HEK293 (cell line): ENCODE measurements around the gene MRPL9.
"Not testable (repeated sequence)": the region's sequence is repeated elsewhere in the genome, so short reads cannot be mapped to it uniquely, and the experiment has no call there.

Experiments used
- CTCF ChIA-PET: fragments of 350-600 bp; formaldehyde crosslinking; extraction: SDS; loops from one replicate; lab custom pipeline; 2021; ENCODE audit warnings: antibody characterized with exemption; lab: Yijun Ruan, JAX
- POLR2A ChIA-PET: fragments of 300-600 bp; formaldehyde crosslinking; extraction: SDS; loops from one replicate; lab custom pipeline; 2020; ENCODE audit warnings: antibody characterized with exemption, inconsistent platforms; lab: Yijun Ruan, JAX
- H3K27ac ChIP-seq: fragments of 200-500 bp; sonication (Bioruptor generic); 2 replicates; pipeline ENCODE4 v1.5.1; 2014; ENCODE audit warnings: low read depth, low read length, control low read depth, inconsistent platforms; ENCODE audit errors: extremely low read depth
- H3K36me3 ChIP-seq, 2 experiments: fragments of 200-500 bp in 1 of 2; sonication (Bioruptor generic) in 1 of 2; 1 replicate in 1 of 2; 2 replicates in 1 of 2; pipeline ENCODE4 v1.5.1; 2014 to 2017; ENCODE audit warnings: inconsistent platforms in 2 of 2, low read length in 2 of 2; ENCODE audit not compliant: control insufficient read depth in 2 of 2, insufficient read depth in 1 of 2
- H3K4me1 ChIP-seq: fragments of 200-500 bp; sonication (Bioruptor generic); 2 replicates; pipeline ENCODE4 v1.5.1; 2014; ENCODE audit warnings: mild to moderate bottlenecking, low read length, inconsistent platforms; ENCODE audit not compliant: control insufficient read depth, insufficient read depth
- H3K4me3 ChIP-seq: 2 replicates; pipeline ENCODE4 v1.5.1; 2011; ENCODE audit warnings: low read depth, mild to moderate bottlenecking, control low read depth, low read length, moderate library complexity
- H3K9me3 ChIP-seq: fragments of 200-500 bp; sonication (Bioruptor generic); 2 replicates; pipeline ENCODE4 v1.5.1; 2014; ENCODE audit warnings: low read depth, low read length, inconsistent platforms; ENCODE audit not compliant: control insufficient read depth, insufficient read depth
- KLF1 ChIP-seq: fragments of 450-650 bp; formaldehyde crosslinking; IDR thresholded peaks from 2 replicates; pipeline ENCODE4 v1.5.1; 2016; ENCODE audit warnings: missing biosample characterization, missing genetic modification characterization
- PRDM1 ChIP-seq: fragments of 450-650 bp; formaldehyde crosslinking; IDR thresholded peaks from 2 replicates; pipeline ENCODE4; 2016; ENCODE audit warnings: missing biosample characterization, missing genetic modification characterization
- WT1 ChIP-seq: fragments of 450-650 bp; formaldehyde crosslinking; IDR thresholded peaks from 2 replicates; pipeline ENCODE4 v1.5.1; 2016; ENCODE audit warnings: missing biosample characterization, missing genetic modification characterization
- ZBTB26 ChIP-seq: fragments of 450-650 bp; formaldehyde crosslinking; optimal IDR thresholded peaks from 2 replicates; pipeline ENCODE3; 2016; ENCODE audit warnings: missing biosample characterization, mild to moderate bottlenecking, missing genetic modification characterization
- ZEB2 ChIP-seq: fragments of 450-650 bp; formaldehyde crosslinking; IDR thresholded peaks from 2 replicates; pipeline ENCODE4 v1.5.1; 2016; ENCODE audit warnings: missing biosample characterization, missing genetic modification characterization
- ZFHX2 ChIP-seq: fragments of 450-650 bp; formaldehyde crosslinking; conservative IDR thresholded peaks from 2 replicates; pipeline ENCODE4 v1.5.1; 2016; ENCODE audit warnings: missing biosample characterization, missing genetic modification characterization
- ZFP3 ChIP-seq: fragments of 450-650 bp; formaldehyde crosslinking; IDR thresholded peaks from 2 replicates; pipeline ENCODE4 v1.5.1; 2016; ENCODE audit warnings: low read depth, missing biosample characterization, missing genetic modification characterization
- ZFP41 ChIP-seq: fragments of 450-650 bp; formaldehyde crosslinking; IDR thresholded peaks from 2 replicates; pipeline ENCODE4 v1.5.1; 2016; ENCODE audit warnings: missing biosample characterization, missing genetic modification characterization, borderline replicate concordance
- ZNF112 ChIP-seq: fragments of 450-650 bp; formaldehyde crosslinking; IDR thresholded peaks from 2 replicates; pipeline ENCODE4 v1.5.0; 2017; ENCODE audit warnings: missing biosample characterization, missing genetic modification characterization
- ZNF132 ChIP-seq: fragments of 450-650 bp; formaldehyde crosslinking; IDR thresholded peaks from 2 replicates; pipeline ENCODE4 v1.5.1; 2017; ENCODE audit warnings: missing biosample characterization, missing genetic modification characterization, borderline replicate concordance
- ZNF302 ChIP-seq: fragments of 450-650 bp; formaldehyde crosslinking; IDR thresholded peaks from 2 replicates; pipeline ENCODE4 v1.5.1; 2016; ENCODE audit warnings: missing biosample characterization, missing genetic modification characterization, low read depth
- ZNF501 ChIP-seq: fragments of 450-650 bp; formaldehyde crosslinking; IDR thresholded peaks from 2 replicates; pipeline ENCODE4 v1.5.1; 2016; ENCODE audit warnings: missing biosample characterization, missing genetic modification characterization
- ZNF549 ChIP-seq: fragments of 450-650 bp; IDR thresholded peaks from 2 replicates; pipeline ENCODE4 v1.5.1; 2018; ENCODE audit warnings: missing biosample characterization, missing genetic modification characterization, mild to moderate bottlenecking, inconsistent platforms, moderate library complexity
- ZNF555 ChIP-seq: fragments of 450-650 bp; formaldehyde crosslinking; conservative IDR thresholded peaks from 2 replicates; pipeline ENCODE4 v1.5.1; 2017; ENCODE audit warnings: missing biosample characterization, mild to moderate bottlenecking, missing genetic modification characterization, inconsistent platforms
- ZNF571 ChIP-seq: fragments of 450-650 bp; formaldehyde crosslinking; IDR thresholded peaks from 2 replicates; pipeline ENCODE4 v1.5.0; 2017; ENCODE audit warnings: missing biosample characterization, missing genetic modification characterization
- ZNF585B ChIP-seq: fragments of 450-650 bp; formaldehyde crosslinking; IDR thresholded peaks from 2 replicates; pipeline ENCODE4 v1.5.1; 2016; ENCODE audit warnings: missing biosample characterization, missing genetic modification characterization
- ZNF747 ChIP-seq: fragments of 450-650 bp; formaldehyde crosslinking; IDR thresholded peaks from 2 replicates; pipeline ENCODE4 v1.5.1; 2016; ENCODE audit warnings: missing biosample characterization, missing genetic modification characterization
- ZNF830 ChIP-seq: fragments of 450-650 bp; IDR thresholded peaks from 2 replicates; pipeline ENCODE4 v1.5.0; 2018; ENCODE audit warnings: missing biosample characterization, missing genetic modification characterization, low read depth, mild to moderate bottlenecking, moderate library complexity
- TF ChIP-seq, protein P1 (sequence below): fragments of 450-650 bp; formaldehyde crosslinking; conservative IDR thresholded peaks from 2 replicates; pipeline ENCODE4 v1.5.1; 2016; ENCODE audit warnings: low read depth, missing biosample characterization, missing genetic modification characterization
- TF ChIP-seq, protein P2 (sequence below): fragments of 450-650 bp; formaldehyde crosslinking; IDR thresholded peaks from 2 replicates; pipeline ENCODE4 v1.5.1; 2016; ENCODE audit warnings: missing biosample characterization, missing genetic modification characterization
- TF ChIP-seq, protein P3 (sequence below): fragments of 450-650 bp; formaldehyde crosslinking; IDR thresholded peaks from 2 replicates; pipeline ENCODE4 v1.5.1; 2016; ENCODE audit warnings: missing biosample characterization, missing genetic modification characterization
- TF ChIP-seq, protein P4 (sequence below): fragments of 450-650 bp; formaldehyde crosslinking; IDR thresholded peaks from 2 replicates; pipeline ENCODE4 v1.5.1; 2017; ENCODE audit warnings: missing biosample characterization, missing genetic modification characterization

Gene MRPL9

GRCh38 chr1:151783796-151784195 lies 20.5 kb upstream of the MRPL9 start (continued):
- TF ChIP-seq, protein P1, sequence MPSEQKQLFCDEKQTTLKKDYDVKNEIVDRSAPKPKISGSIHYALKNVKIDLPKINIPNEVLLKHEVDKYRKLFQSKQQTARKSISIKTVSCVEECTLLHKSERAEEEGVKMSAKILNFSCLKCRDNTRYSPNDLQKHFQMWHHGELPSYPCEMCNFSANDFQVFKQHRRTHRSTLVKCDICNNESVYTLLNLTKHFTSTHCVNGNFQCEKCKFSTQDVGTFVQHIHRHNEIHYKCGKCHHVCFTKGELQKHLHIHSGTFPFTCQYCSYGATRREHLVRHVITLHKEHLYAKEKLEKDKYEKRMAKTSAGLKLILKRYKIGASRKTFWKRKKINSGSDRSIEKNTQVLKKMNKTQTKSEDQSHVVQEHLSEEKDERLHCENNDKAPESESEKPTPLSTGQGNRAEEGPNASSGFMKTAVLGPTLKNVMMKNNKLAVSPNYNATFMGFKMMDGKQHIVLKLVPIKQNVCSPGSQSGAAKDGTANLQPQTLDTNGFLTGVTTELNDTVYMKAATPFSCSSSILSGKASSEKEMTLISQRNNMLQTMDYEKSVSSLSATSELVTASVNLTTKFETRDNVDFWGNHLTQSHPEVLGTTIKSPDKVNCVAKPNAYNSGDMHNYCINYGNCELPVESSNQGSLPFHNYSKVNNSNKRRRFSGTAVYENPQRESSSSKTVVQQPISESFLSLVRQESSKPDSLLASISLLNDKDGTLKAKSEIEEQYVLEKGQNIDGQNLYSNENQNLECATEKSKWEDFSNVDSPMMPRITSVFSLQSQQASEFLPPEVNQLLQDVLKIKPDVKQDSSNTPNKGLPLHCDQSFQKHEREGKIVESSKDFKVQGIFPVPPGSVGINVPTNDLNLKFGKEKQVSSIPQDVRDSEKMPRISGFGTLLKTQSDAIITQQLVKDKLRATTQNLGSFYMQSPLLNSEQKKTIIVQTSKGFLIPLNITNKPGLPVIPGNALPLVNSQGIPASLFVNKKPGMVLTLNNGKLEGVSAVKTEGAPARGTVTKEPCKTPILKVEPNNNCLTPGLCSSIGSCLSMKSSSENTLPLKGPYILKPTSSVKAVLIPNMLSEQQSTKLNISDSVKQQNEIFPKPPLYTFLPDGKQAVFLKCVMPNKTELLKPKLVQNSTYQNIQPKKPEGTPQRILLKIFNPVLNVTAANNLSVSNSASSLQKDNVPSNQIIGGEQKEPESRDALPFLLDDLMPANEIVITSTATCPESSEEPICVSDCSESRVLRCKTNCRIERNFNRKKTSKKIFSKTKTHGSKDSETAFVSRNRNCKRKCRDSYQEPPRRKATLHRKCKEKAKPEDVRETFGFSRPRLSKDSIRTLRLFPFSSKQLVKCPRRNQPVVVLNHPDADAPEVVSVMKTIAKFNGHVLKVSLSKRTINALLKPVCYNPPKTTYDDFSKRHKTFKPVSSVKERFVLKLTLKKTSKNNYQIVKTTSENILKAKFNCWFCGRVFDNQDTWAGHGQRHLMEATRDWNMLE (tag by site-specific recombination): no peak
- TF ChIP-seq ZBTB26: no peak
- no peak for TF ChIP-seq ZNF112 (tag by site-specific recombination)
- TF ChIP-seq, all 188 proteins: peak for 0

- Histone ChIP-seq H3K4me3 (no peak overlapping the region), H3K4me1 (no peaks in the 10 kb centered on the region), H3K36me3 (peaks cover 9 to 26% of the 10 kb centered on the region in 2 experiments), H3K9me3 (no peaks in the 10 kb centered on the region), H3K27ac (no peak overlapping the region)
- no peak for TF ChIP-seq ZNF571
- TF ChIP-seq PRDM1: no peak
- no peak for TF ChIP-seq ZNF830
- no peak for TF ChIP-seq ZFP41 (tag by site-specific recombination)
- no peak for TF ChIP-seq ZFP3 (tag by site-specific recombination)
- no peak for TF ChIP-seq ZEB2 (tag by site-specific recombination)
- no peak for TF ChIP-seq ZNF501
- TF ChIP-seq ZNF747: no peak
- TF ChIP-seq ZNF549 (tag by site-specific recombination): no peak
- no peak for TF ChIP-seq ZNF302 (tag by site-specific recombination)
- TF ChIP-seq ZNF585B (tag by site-specific recombination): no peak
- TF ChIP-seq ZNF555: no peak
- no peak for TF ChIP-seq KLF1 (tag by site-specific recombination)
- TF ChIP-seq ZFHX2 (tag by site-specific recombination): no peak
- TF ChIP-seq, protein P2, sequence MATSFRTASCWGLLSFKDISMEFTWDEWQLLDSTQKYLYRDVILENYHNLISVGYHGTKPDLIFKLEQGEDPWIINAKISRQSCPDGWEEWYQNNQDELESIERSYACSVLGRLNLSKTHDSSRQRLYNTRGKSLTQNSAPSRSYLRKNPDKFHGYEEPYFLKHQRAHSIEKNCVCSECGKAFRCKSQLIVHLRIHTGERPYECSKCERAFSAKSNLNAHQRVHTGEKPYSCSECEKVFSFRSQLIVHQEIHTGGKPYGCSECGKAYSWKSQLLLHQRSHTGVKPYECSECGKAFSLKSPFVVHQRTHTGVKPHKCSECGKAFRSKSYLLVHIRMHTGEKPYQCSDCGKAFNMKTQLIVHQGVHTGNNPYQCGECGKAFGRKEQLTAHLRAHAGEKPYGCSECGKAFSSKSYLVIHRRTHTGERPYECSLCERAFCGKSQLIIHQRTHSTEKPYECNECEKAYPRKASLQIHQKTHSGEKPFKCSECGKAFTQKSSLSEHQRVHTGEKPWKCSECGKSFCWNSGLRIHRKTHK: no peak
- no peak for TF ChIP-seq WT1 (tag by site-specific recombination)
- TF ChIP-seq, protein P3, sequence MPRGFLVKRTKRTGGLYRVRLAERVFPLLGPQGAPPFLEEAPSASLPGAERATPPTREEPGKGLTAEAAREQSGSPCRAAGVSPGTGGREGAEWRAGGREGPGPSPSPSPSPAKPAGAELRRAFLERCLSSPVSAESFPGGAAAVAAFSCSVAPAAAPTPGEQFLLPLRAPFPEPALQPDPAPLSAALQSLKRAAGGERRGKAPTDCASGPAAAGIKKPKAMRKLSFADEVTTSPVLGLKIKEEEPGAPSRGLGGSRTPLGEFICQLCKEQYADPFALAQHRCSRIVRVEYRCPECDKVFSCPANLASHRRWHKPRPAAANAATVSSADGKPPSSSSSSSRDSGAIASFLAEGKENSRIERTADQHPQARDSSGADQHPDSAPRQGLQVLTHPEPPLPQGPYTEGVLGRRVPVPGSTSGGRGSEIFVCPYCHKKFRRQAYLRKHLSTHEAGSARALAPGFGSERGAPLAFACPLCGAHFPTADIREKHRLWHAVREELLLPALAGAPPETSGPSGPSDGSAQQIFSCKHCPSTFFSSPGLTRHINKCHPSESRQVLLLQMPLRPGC: no peak
- TF ChIP-seq ZNF132 (tag by site-specific recombination): no peak
- TF ChIP-seq, protein P4, sequence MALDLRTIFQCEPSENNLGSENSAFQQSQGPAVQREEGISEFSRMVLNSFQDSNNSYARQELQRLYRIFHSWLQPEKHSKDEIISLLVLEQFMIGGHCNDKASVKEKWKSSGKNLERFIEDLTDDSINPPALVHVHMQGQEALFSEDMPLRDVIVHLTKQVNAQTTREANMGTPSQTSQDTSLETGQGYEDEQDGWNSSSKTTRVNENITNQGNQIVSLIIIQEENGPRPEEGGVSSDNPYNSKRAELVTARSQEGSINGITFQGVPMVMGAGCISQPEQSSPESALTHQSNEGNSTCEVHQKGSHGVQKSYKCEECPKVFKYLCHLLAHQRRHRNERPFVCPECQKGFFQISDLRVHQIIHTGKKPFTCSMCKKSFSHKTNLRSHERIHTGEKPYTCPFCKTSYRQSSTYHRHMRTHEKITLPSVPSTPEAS (tag by site-specific recombination): no peak
- ChIA-PET CTCF (no interaction called here), POLR2A (no interaction called here)
These were observed 19.4 kb upstream of the MRPL9 start for GRCh38 chr1:151782741-151783140.

DNA sequence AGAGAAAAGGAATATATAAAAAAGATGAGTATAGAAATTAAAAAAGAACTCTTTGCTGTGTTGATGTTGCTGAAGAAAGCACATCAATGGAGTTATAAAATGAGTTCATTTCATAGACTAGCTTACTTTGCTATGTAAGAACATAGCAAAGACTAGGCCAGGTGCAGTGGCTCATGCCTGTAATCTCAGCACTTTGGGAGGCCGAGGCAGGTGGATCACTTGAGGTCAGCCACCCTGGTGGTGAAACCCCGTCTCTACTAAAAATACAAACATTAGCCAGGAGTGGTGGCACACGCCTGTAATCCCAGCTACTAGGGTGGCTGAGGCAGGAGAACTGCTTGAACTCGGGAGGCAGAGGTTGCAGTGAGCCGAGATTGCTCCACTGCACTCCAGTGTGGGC lies 18.7 kb upstream of the MRPL9 start:
- POLR2A ChIA-PET, H3K4me1 ChIP-seq, H3K27ac ChIP-seq, H3K4me3 ChIP-seq, H3K9me3 ChIP-seq, CTCF ChIA-PET: not testable (repeated sequence)
- H3K36me3 ChIP-seq: peaks cover 9 to 29% of the 10 kb centered on the region in 2 experiments

GRCh38 chr1:151780736-151781135 lies 17.4 kb upstream of the MRPL9 start:
- ChIA-PET CTCF (interaction anchor here (0.6 to 1.0 kb wide), 3 partner anchors 68 to 396 kb away, joined by 4 to 5 read pairs (median 5); no protein-coding TSS in a partner anchor), POLR2A (interaction anchor here (1.9 kb wide), 1 partner anchor 17 kb away, joined by 7 read pairs; the partner anchor contains the start of gene MRPL9)
- H3K4me1 ChIP-seq, H3K27ac ChIP-seq, H3K4me3 ChIP-seq, H3K9me3 ChIP-seq: not testable (repeated sequence)
- H3K36me3 ChIP-seq: peaks cover 9 to 42% of the 10 kb centered on the region in 2 experiments
